SU-DHL-6 (cell line): ENCODE measurements around the gene CPB1.

ENCODE experiments used
- EZH2phosphoT487 ChIP-seq: fragments of 200-600 bp; sonication (generic), shearing (Covaris generic); conservative IDR thresholded peaks from 2 replicates; pipeline ENCODE4 v1.6.1; 2018; ENCODE audit warnings: mild to moderate bottlenecking, antibody characterized with exemption, low read length, moderate library complexity, mixed read lengths
- TF ChIP-seq, protein P1 (sequence below): fragments of 200-600 bp; sonication (generic); IDR thresholded peaks from one replicate; pipeline ENCODE4 v1.5.1; 2017; ENCODE audit warnings: antibody characterized with exemption, mild to moderate bottlenecking, low read length, moderate library complexity; ENCODE audit not compliant: insufficient read depth, poor library complexity, severe bottlenecking

DNA sequence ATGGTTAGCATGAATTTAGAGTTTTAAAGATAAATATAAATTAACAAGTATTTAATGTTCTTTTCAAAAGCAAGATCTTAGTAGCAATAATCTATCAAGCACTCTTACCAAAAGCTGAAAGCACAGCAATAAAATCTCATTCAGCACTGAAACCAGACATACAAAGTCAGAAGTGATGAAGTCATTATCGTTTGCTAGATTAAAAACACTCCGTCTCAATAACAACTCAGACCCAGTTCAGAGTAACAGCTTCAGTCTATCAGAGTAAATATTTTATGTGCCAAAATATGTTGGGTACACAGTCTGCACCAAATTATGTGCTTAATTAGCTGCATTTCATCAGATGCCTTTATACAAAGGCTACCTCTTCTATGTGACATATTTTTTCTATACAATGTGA, 79.1 kb downstream of the CPB1 start:
- TF ChIP-seq, protein P1, sequence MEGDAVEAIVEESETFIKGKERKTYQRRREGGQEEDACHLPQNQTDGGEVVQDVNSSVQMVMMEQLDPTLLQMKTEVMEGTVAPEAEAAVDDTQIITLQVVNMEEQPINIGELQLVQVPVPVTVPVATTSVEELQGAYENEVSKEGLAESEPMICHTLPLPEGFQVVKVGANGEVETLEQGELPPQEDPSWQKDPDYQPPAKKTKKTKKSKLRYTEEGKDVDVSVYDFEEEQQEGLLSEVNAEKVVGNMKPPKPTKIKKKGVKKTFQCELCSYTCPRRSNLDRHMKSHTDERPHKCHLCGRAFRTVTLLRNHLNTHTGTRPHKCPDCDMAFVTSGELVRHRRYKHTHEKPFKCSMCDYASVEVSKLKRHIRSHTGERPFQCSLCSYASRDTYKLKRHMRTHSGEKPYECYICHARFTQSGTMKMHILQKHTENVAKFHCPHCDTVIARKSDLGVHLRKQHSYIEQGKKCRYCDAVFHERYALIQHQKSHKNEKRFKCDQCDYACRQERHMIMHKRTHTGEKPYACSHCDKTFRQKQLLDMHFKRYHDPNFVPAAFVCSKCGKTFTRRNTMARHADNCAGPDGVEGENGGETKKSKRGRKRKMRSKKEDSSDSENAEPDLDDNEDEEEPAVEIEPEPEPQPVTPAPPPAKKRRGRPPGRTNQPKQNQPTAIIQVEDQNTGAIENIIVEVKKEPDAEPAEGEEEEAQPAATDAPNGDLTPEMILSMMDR, result no peak
- no peak for TF ChIP-seq EZH2phosphoT487
